ENCODE data around the gene PARD3B. TPM values are rescaled to one million over a fixed set of nuclear protein-coding genes. Genes with fewer than 3 reads are reported as not detected.

The PARD3B gene
- total and polyA plus RNA-seq, 8 donors: 1.8 to 42.6 (median 15.1) TPM

- H3K27me3 ChIP-seq: no peaks in the 10 kb centered on the region
- WGBS, 5 donors: 83 to 88% (median 84%) methylated on average over 4 of the region's 4 CpGs
- DNase-seq: no peak
- TF ChIP-seq POLR2A (IDR thresholded peaks at IDR 0.05) (no peak), CTCF (IDR thresholded peaks at IDR 0.05) (no peak), POLR2AphosphoS5 (IDR thresholded peaks at IDR 0.05) (no peak), EP300 (IDR thresholded peaks at IDR 0.05) (no peak)
- H3K9me3 ChIP-seq: no peaks in the 10 kb centered on the region
- H3K4me3 ChIP-seq: no peak overlapping the region
- no peaks in the 10 kb centered on the region for H3K36me3 ChIP-seq
- H3K4me1 ChIP-seq: peaks cover 0 to 8% (median under 1%) of the 10 kb centered on the region in 4 donors
- no peak overlapping the region for H3K27ac ChIP-seq
- intact Hi-C loops (cut with DNase I; ENCODE audit: low total_unique reads): no loop called here
Observed at GRCh38 chr2:204876311-204876710, 331.0 kb downstream of the PARD3B start.

GRCh38 chr2:204877691-204878090, 332.4 kb downstream of the PARD3B start:
- Histone ChIP-seq H3K4me1 (peaks cover 0 to 13% (median 0%) of the 10 kb centered on the region in 4 donors), H3K27me3 (no peaks in the 10 kb centered on the region), H3K36me3 (no peaks in the 10 kb centered on the region), H3K27ac (no peak overlapping the region), H3K4me3 (no peak overlapping the region), H3K9me3 (no peaks in the 10 kb centered on the region)
- no peak for TF ChIP-seq CTCF (IDR thresholded peaks at IDR 0.05)
- TF ChIP-seq EP300 (IDR thresholded peaks at IDR 0.05): no peak
- no peak for TF ChIP-seq POLR2AphosphoS5 (IDR thresholded peaks at IDR 0.05)
- TF ChIP-seq POLR2A (IDR thresholded peaks at IDR 0.05): no peak
- no peak for DNase-seq
- intact Hi-C loops (cut with DNase I; ENCODE audit: low total_unique reads): no loop called here

GRCh38 chr2:204880928-204881327, 335.7 kb downstream of the PARD3B start:
- H3K27ac ChIP-seq: no peak overlapping the region
- intact Hi-C loops (cut with DNase I; ENCODE audit: low total_unique reads): no loop called here
- H3K9me3 ChIP-seq: no peaks in the 10 kb centered on the region
- TF ChIP-seq POLR2AphosphoS5 (IDR thresholded peaks at IDR 0.05) (no peak), POLR2A (IDR thresholded peaks at IDR 0.05) (no peak), EP300 (IDR thresholded peaks at IDR 0.05) (no peak), CTCF (IDR thresholded peaks at IDR 0.05) (no peak)
- no peaks in the 10 kb centered on the region for H3K27me3 ChIP-seq
- no peak for DNase-seq
- H3K36me3 ChIP-seq: no peaks in the 10 kb centered on the region
- peaks cover 0 to 13% (median 0%) of the 10 kb centered on the region in 4 donors for H3K4me1 ChIP-seq
- H3K4me3 ChIP-seq: no peak overlapping the region
- 79 to 88% (median 86%) methylated on average over 3 of the region's 3 CpGs for WGBS, 5 donors

- TF ChIP-seq EP300 (IDR thresholded peaks at IDR 0.05): no peak
- H3K27ac ChIP-seq: no peak overlapping the region
- H3K9me3 ChIP-seq: no peaks in the 10 kb centered on the region
- H3K4me1 ChIP-seq: peaks cover 0 to 13% (median 0%) of the 10 kb centered on the region in 4 donors
- peak in 1 of 2 donors; percentile 11 for DNase-seq
- 67 to 81% (median 78%) methylated on average over 4 of the region's 4 CpGs for WGBS, 5 donors
- H3K27me3 ChIP-seq: no peaks in the 10 kb centered on the region
- intact Hi-C loops (cut with DNase I; ENCODE audit: low total_unique reads): no loop called here
- no peak overlapping the region for H3K4me3 ChIP-seq
- no peaks in the 10 kb centered on the region for H3K36me3 ChIP-seq
Observed at GRCh38 chr2:204881655-204882054, 336.4 kb downstream of the PARD3B start.

- intact Hi-C loops (cut with DNase I; ENCODE audit: low total_unique reads): no loop called here
- H3K27ac ChIP-seq: no peak overlapping the region
- WGBS, 5 donors: 46 to 71% (median 65%) methylated on average over 2 of the region's 2 CpGs
- H3K9me3 ChIP-seq: no peaks in the 10 kb centered on the region
- no peak overlapping the region for H3K4me3 ChIP-seq
- TF ChIP-seq CTCF (IDR thresholded peaks at IDR 0.05) (no peak), POLR2AphosphoS5 (IDR thresholded peaks at IDR 0.05) (no peak), POLR2A (IDR thresholded peaks at IDR 0.05) (no peak), EP300 (IDR thresholded peaks at IDR 0.05) (no peak)
- peaks cover 0 to 13% (median 0%) of the 10 kb centered on the region in 4 donors for H3K4me1 ChIP-seq
- no peaks in the 10 kb centered on the region for H3K36me3 ChIP-seq
- DNase-seq: peak in 1 of 2 donors; percentile 23
- H3K27me3 ChIP-seq: no peaks in the 10 kb centered on the region
Observed at GRCh38 chr2:204885747-204886146, 340.5 kb downstream of the PARD3B start.

All from stomach (tissue), 9 donors.